H9 (cell line): ENCODE results near the gene SLC17A9. TPM values are rescaled to one million over a fixed set of nuclear protein-coding genes. Genes with fewer than 3 reads are reported as not detected.

Experiments
- DNase-seq: peaks from one replicate; pipeline ENCODE4 v3.0.0-alpha.2; 2017
- H2AFZ ChIP-seq: one replicate; pipeline ENCODE4 v1.6.1; 2013; ENCODE audit warnings: mild to moderate bottlenecking, low read length, control low read depth, moderate library complexity
- H2AK5ac ChIP-seq: 2 replicates; pipeline ENCODE4 v1.6.1; 2013; ENCODE audit warnings: low read length, control low read depth, mixed read lengths; ENCODE audit not compliant: insufficient read length
- H2BK120ac ChIP-seq: one replicate; pipeline ENCODE4 v1.6.1; 2013; ENCODE audit warnings: low read depth, mild to moderate bottlenecking, low read length, control low read depth, inconsistent platforms; ENCODE audit not compliant: poor library complexity, severe bottlenecking
- H2BK12ac ChIP-seq: 2 replicates; pipeline ENCODE4 v1.6.1; 2013; ENCODE audit warnings: low read length, control low read depth, mixed read lengths, low read depth; ENCODE audit not compliant: insufficient read length
- H2BK15ac ChIP-seq: 2 replicates; pipeline ENCODE4 v1.6.1; 2013; ENCODE audit warnings: low read depth, low read length, control low read depth
- H2BK20ac ChIP-seq: one replicate; pipeline ENCODE4 v1.6.1; 2013; ENCODE audit warnings: low read depth, mild to moderate bottlenecking, low read length, control low read depth, inconsistent platforms; ENCODE audit not compliant: poor library complexity, severe bottlenecking
- H2BK5ac ChIP-seq: 2 replicates; pipeline ENCODE4 v1.6.1; 2013; ENCODE audit warnings: low read length, control low read depth, mixed read lengths; ENCODE audit not compliant: insufficient read length
- H3K14ac ChIP-seq: 2 replicates; pipeline ENCODE4 v1.6.1; 2013; ENCODE audit warnings: low read length, control low read depth; ENCODE audit not compliant: insufficient read depth
- H3K18ac ChIP-seq: 2 replicates; pipeline ENCODE4 v1.6.1; 2013; ENCODE audit warnings: low read depth, mild to moderate bottlenecking, mixed read lengths, low read length, control low read depth; ENCODE audit not compliant: insufficient read length
- H3K23ac ChIP-seq: 2 replicates; pipeline ENCODE4 v1.6.1; 2013; ENCODE audit warnings: low read length, control low read depth, mixed read lengths, low read depth; ENCODE audit not compliant: insufficient read length
- H3K23me2 ChIP-seq: 2 replicates; pipeline ENCODE4 v1.6.1; 2013; ENCODE audit warnings: low read depth, mild to moderate bottlenecking, mixed read lengths, low read length, control low read depth; ENCODE audit not compliant: insufficient read length, poor library complexity, severe bottlenecking
- H3K27ac ChIP-seq: 2 replicates; pipeline ENCODE4 v1.5.1; 2013; ENCODE audit warnings: low read length, control low read depth, mixed read lengths, low read depth; ENCODE audit not compliant: insufficient read length
- H3K27me3 ChIP-seq: 2 replicates; pipeline ENCODE4 v1.6.1; 2013; ENCODE audit warnings: low read length, control low read depth, inconsistent platforms; ENCODE audit not compliant: insufficient read depth
- H3K4ac ChIP-seq: 2 replicates; pipeline ENCODE4 v1.6.1; 2013; ENCODE audit warnings: low read depth, mild to moderate bottlenecking, control low read depth, inconsistent platforms, low read length, moderate library complexity
- H3K4me1 ChIP-seq: 2 replicates; pipeline ENCODE4 v1.6.1; 2013; ENCODE audit warnings: low read length, control low read depth, inconsistent platforms; ENCODE audit not compliant: insufficient read depth
- H3K4me2 ChIP-seq: 2 replicates; pipeline ENCODE4 v1.6.1; 2013; ENCODE audit warnings: low read length, control low read depth, mixed read lengths; ENCODE audit not compliant: insufficient read length, insufficient read depth
- H3K56ac ChIP-seq: 2 replicates; pipeline ENCODE4 v1.6.1; 2013; ENCODE audit warnings: low read depth, mild to moderate bottlenecking, mixed read lengths, low read length, control low read depth; ENCODE audit not compliant: insufficient read length
- H3K79me1 ChIP-seq: 2 replicates; pipeline ENCODE4 v1.6.1; 2013; ENCODE audit warnings: low read depth, mild to moderate bottlenecking, moderate library complexity, low read length, control low read depth, inconsistent platforms; ENCODE audit not compliant: insufficient read depth, poor library complexity, severe bottlenecking
- H3K79me2 ChIP-seq: 2 replicates; pipeline ENCODE4 v1.6.1; 2013; ENCODE audit warnings: low read length, control low read depth, inconsistent platforms; ENCODE audit not compliant: insufficient read depth
- H3K9ac ChIP-seq: 2 replicates; pipeline ENCODE4 v1.6.1; 2013; ENCODE audit warnings: low read length, control low read depth, mixed read lengths; ENCODE audit not compliant: insufficient read length; ENCODE audit errors: extremely low read depth
- H3K9me3 ChIP-seq: one replicate; pipeline ENCODE4 v1.6.1; 2013; ENCODE audit warnings: low read depth, low read length, inconsistent platforms; ENCODE audit not compliant: control insufficient read depth
- H3T11ph ChIP-seq: one replicate; pipeline ENCODE4 v1.6.1; 2013; ENCODE audit warnings: mild to moderate bottlenecking, low read length, control low read depth, inconsistent platforms
- H4K20me1 ChIP-seq: one replicate; pipeline ENCODE4 v1.6.1; 2013; ENCODE audit not compliant: control insufficient read depth, insufficient read length, insufficient read depth
- H4K5ac ChIP-seq: 2 replicates; pipeline ENCODE4 v1.6.1; 2013; ENCODE audit warnings: low read depth, mild to moderate bottlenecking, mixed read lengths, low read length, control low read depth; ENCODE audit not compliant: insufficient read length
- H4K8ac ChIP-seq: replicated peaks from 2 replicates; pipeline ENCODE4 v1.6.1; 2013; ENCODE audit warnings: low read length, control low read depth, mixed read lengths, low read depth; ENCODE audit not compliant: insufficient read length
- H4K91ac ChIP-seq: 2 replicates; pipeline ENCODE4 v1.6.1; 2013; ENCODE audit warnings: low read depth, mild to moderate bottlenecking, moderate library complexity, mixed read lengths, low read length, control low read depth; ENCODE audit not compliant: insufficient read length
- H3K27ac Mint-ChIP-seq, 3 experiments: 2 replicates in 2 of 3; 3 replicates in 1 of 3; pipeline ENCODE4 v1.8.0; 2020 to 2021; ENCODE audit warnings: mixed read lengths in 3 of 3, mild to moderate bottlenecking in 1 of 3, moderate library complexity in 1 of 3
- H3K27me3 Mint-ChIP-seq: 2 replicates; pipeline ENCODE4 v1.8.0; 2021; ENCODE audit warnings: low read depth, mild to moderate bottlenecking, moderate library complexity, mixed read lengths
- H3K36me3 Mint-ChIP-seq, 3 experiments: 2 replicates in 2 of 3; 3 replicates in 1 of 3; pipeline ENCODE4 v1.8.0; 2020 to 2021; ENCODE audit warnings: low read depth in 3 of 3, mixed read lengths in 3 of 3; ENCODE audit not compliant: insufficient read depth in 1 of 3
- H3K4me1 Mint-ChIP-seq, 2 experiments: 2 replicates each; pipeline ENCODE4 v1.8.0; 2020; ENCODE audit warnings: mixed read lengths in 2 of 2
- H3K4me3 Mint-ChIP-seq, 2 experiments: 2 replicates in 1 of 2; 3 replicates in 1 of 2; pipeline ENCODE4 v1.8.0; 2020 to 2021; ENCODE audit warnings: mild to moderate bottlenecking in 2 of 2, mixed read lengths in 2 of 2, moderate library complexity in 1 of 2
- H3K9me3 Mint-ChIP-seq, 2 experiments: 2 replicates in 1 of 2; 3 replicates in 1 of 2; pipeline ENCODE4 v1.8.0; 2020; ENCODE audit warnings: mild to moderate bottlenecking in 2 of 2, mixed read lengths in 2 of 2, moderate library complexity in 1 of 2
- CTCF ChIP-seq: fragments of 200-600 bp; sonication (generic); conservative IDR thresholded peaks from 3 replicates; pipeline ENCODE4 v1.8.0; 2021; ENCODE audit warnings: antibody characterized with exemption, mild to moderate bottlenecking
- whole genome bisulfite sequencing: extraction: QIAGEN DNeasy Blood & Tissue Kit; methylation state at CpG from one replicate; pipeline ENCODE4 v1.1.7; 2013; ENCODE audit warnings: missing lambda C conversion rate, low lambda C conversion rate, mixed read lengths; ENCODE audit not compliant: insufficient read length; ENCODE audit errors: extremely low coverage; 5-methylcytosine and 5-hydroxymethylcytosine counted together
- total RNA-seq: library from RNA; stranded (reverse); gene quantifications from 2 replicates; pipeline ENCODE4 v1.2.1, GENCODE V29; 2021

SLC17A9 gene
- total RNA-seq, 1 experiment from 2014 or later: 20.9 TPM

- Histone ChIP-seq H4K20me1 (no peaks in the 10 kb centered on the region), H3K27ac (no peak overlapping the region), H2AFZ (no peak overlapping the region), H3K18ac (no peak overlapping the region), H3K23ac (no peak overlapping the region), H3T11ph (no peak overlapping the region), H3K23me2 (no peaks in the 10 kb centered on the region), H4K91ac (no peak overlapping the region), H2BK20ac (no peak overlapping the region), H3K79me2 (no peaks in the 10 kb centered on the region), H3K79me1 (no peaks in the 10 kb centered on the region), H4K5ac (no peak overlapping the region), H3K4ac (no peak overlapping the region), H3K9ac (no peak overlapping the region), H3K9me3 (no peaks in the 10 kb centered on the region), H2BK5ac (no peak overlapping the region), H3K56ac (no peak overlapping the region), H2BK120ac (no peak overlapping the region), H3K4me1 (peaks cover 6% of the 10 kb centered on the region; the same call in 1 of the 2 replicates), H4K8ac (no peak overlapping the region), H2BK12ac (no peak overlapping the region), H2BK15ac (no peak overlapping the region), H3K14ac (no peak overlapping the region), H2AK5ac (no peak overlapping the region), H3K27me3 (no peaks in the 10 kb centered on the region), H3K4me2 (no peak overlapping the region)
- no peaks in the 10 kb centered on the region for H3K36me3 Mint-ChIP-seq
- WGBS: no CpG with 5 or more reads among the region's 6 CpGs
- H3K4me1 Mint-ChIP-seq: peaks cover 18 to 64% of the 10 kb centered on the region in 2 experiments
- no peak for DNase-seq
- H3K4me3 Mint-ChIP-seq: no peak overlapping the region
- no peak overlapping the region for H3K27ac Mint-ChIP-seq
- no peaks in the 10 kb centered on the region for H3K9me3 Mint-ChIP-seq
- no peak for TF ChIP-seq CTCF
- H3K27me3 Mint-ChIP-seq: peaks cover 21% of the 10 kb centered on the region
These were observed 30.7 kb downstream of the SLC17A9 start for GRCh38 chr20:62983210-62983609.
